Measurements from ENCODE around the gene TTF1. TPM values are rescaled to one million over a fixed set of nuclear protein-coding genes. Genes with fewer than 3 reads are reported as not detected.

Gene TTF1
- total RNA-seq, 3 donors from 2014 or later = 11.2 to 18.0 (median 16.8) TPM

DNA sequence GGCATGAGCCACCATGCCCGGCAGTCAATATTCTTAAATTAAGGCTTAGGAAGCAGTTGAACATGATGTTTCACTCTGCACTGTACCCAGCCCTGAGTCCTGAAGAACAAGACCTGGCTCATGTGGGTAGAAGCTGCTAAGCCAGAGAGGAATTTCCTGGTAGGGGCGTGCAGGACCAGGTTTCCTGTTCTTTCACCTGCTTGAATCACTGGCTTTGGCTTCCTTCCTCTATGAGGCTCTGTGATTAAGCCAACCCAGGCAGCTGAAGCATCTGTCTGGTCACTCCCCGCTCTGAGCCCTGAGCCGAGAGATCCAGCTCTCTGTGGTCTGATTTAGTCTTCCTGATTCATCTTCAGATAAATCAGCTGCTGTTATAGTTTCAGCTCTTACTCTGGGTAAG lies 32.5 kb upstream of the TTF1 start:
- Histone ChIP-seq H3K4me1 (no peaks in the 10 kb centered on the region), H3K27me3 (peaks cover 0 to 40% of the 10 kb centered on the region in 2 donors), H3K36me3 (no peaks in the 10 kb centered on the region), H3K9me3 (no peaks in the 10 kb centered on the region), H3K27ac (no peak overlapping the region), H3K4me3 (no peak overlapping the region)
- intact Hi-C loops (cut with DNase I; ENCODE audit: low total_unique reads) = no loop called here
- no peak for TF ChIP-seq POLR2AphosphoS5 (IDR thresholded peaks at IDR 0.05)
- no peak for TF ChIP-seq POLR2A (IDR thresholded peaks at IDR 0.05)
- no peak for TF ChIP-seq CTCF (IDR thresholded peaks at IDR 0.05)
- DNase-seq (ENCODE audit: low spot score in 2 of 2) = no peak

- Histone ChIP-seq H3K27ac (no peak overlapping the region), H3K9me3 (no peaks in the 10 kb centered on the region), H3K4me3 (no peak overlapping the region), H3K4me1 (no peaks in the 10 kb centered on the region), H3K36me3 (no peaks in the 10 kb centered on the region), H3K27me3 (peaks cover 0 to 29% of the 10 kb centered on the region in 2 donors)
- no peak for DNase-seq (ENCODE audit: low spot score in 2 of 2)
- intact Hi-C loops (cut with DNase I; ENCODE audit: low total_unique reads) = no loop called here
- no peak for TF ChIP-seq POLR2A (IDR thresholded peaks at IDR 0.05)
- TF ChIP-seq POLR2AphosphoS5 (IDR thresholded peaks at IDR 0.05) = no peak
- no peak for TF ChIP-seq CTCF (IDR thresholded peaks at IDR 0.05)
Observed at GRCh38 chr9:132434881-132435280, 28.2 kb upstream of the TTF1 start.

- H3K4me3 ChIP-seq = no peak overlapping the region
- H3K36me3 ChIP-seq = no peaks in the 10 kb centered on the region
- intact Hi-C loops (cut with DNase I; ENCODE audit: low total_unique reads) = no loop called here
- no peaks in the 10 kb centered on the region for H3K4me1 ChIP-seq
- DNase-seq (ENCODE audit: low spot score in 2 of 2) = no peak
- no peaks in the 10 kb centered on the region for H3K9me3 ChIP-seq
- TF ChIP-seq POLR2A (IDR thresholded peaks at IDR 0.05) (no peak), CTCF (IDR thresholded peaks at IDR 0.05) (no peak), POLR2AphosphoS5 (IDR thresholded peaks at IDR 0.05) (no peak)
- H3K27me3 ChIP-seq = peaks cover 0 to 29% of the 10 kb centered on the region in 2 donors
- H3K27ac ChIP-seq = no peak overlapping the region
Observed at GRCh38 chr9:132430998-132431397, 24.4 kb upstream of the TTF1 start.

DNA sequence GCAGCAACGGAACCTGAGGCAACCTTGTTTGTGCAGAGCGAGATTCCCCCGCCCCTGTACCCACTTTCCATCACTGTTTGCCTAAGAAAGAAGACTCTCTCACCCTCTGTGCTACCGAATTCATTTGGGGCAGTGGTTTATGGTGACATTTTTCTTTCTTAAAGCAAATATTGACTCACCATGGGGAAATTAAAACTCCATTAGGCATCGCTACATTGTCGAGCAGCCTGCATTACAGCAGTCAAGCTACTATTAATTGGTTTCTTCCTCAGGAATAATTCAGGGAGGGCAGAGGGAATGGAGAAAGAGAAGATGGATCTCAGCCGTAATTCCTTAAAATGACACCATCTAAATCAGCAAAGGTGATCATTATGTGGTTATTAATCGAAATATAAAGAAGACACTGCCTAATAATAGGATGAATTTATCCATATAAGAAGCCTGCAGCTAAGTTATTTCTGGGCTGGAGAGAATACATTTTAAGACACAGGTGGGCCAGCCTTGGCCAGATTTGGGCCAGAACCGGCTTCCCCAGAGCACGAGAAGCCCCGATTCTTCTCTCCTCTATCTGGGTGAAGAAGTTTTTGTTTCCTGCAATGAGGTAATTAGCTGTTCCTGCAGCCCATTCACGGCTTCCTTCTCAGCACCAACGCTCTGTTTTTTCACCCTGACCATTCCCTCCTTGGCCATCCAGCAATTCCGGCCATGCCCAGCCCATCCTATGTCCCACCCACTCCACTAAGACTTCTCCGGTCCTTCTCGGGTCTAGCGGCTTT lies 20.2 kb upstream of the TTF1 start:
- TF ChIP-seq POLR2AphosphoS5 (IDR thresholded peaks at IDR 0.05) = no peak
- H3K27ac ChIP-seq = no peak overlapping the region
- no peak overlapping the region for H3K4me3 ChIP-seq
- DNase-seq (ENCODE audit: low spot score in 2 of 2) = no peak
- intact Hi-C loops (cut with DNase I; ENCODE audit: low total_unique reads) = no loop called here
- no peaks in the 10 kb centered on the region for H3K9me3 ChIP-seq
- peaks cover 0 to 2% of the 10 kb centered on the region in 2 donors for H3K27me3 ChIP-seq
- no peaks in the 10 kb centered on the region for H3K36me3 ChIP-seq
- no peaks in the 10 kb centered on the region for H3K4me1 ChIP-seq

DNA sequence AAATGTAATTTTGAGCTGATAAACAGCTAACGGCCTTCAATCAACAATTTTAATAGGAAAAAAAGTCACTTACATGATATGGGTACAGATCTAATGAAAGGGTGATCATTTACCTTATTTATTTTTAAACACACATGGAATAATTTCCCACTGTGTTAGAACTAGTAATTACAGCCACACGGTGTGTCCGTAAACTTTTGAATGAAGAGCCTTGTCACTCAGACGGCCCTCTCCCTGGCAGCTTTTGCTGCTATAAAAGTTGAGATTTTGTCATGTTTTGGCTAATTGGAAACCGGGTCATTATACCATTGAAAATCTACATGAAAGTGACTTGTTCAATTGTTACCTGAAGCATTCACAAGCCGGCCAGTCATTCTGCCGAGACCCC lies 19.0 kb upstream of the TTF1 start:
- H3K27me3 ChIP-seq = no peaks in the 10 kb centered on the region
- intact Hi-C loops (cut with DNase I; ENCODE audit: low total_unique reads) = no loop called here

More for the DNA sequence above, 19.0 kb upstream of the TTF1 start:
- no peaks in the 10 kb centered on the region for H3K36me3 ChIP-seq
- TF ChIP-seq POLR2AphosphoS5 (IDR thresholded peaks at IDR 0.05) (no peak), CTCF (IDR thresholded peaks at IDR 0.05) (no peak), POLR2A (IDR thresholded peaks at IDR 0.05) (no peak)
- H3K27ac ChIP-seq = no peak overlapping the region
- no peak for DNase-seq (ENCODE audit: low spot score in 2 of 2)
- H3K4me1 ChIP-seq = no peaks in the 10 kb centered on the region
- no peak overlapping the region for H3K4me3 ChIP-seq
- no peaks in the 10 kb centered on the region for H3K9me3 ChIP-seq
